Measurements from ENCODE around the gene SOX18. TPM values are rescaled to one million over a fixed set of nuclear protein-coding genes. Genes with fewer than 3 reads are reported as not detected.

The SOX18 gene
- total and polyA plus RNA-seq, 2 of the 13 experiments (the other 11 are each of a cell fraction or from before 2014, with no cell fraction given), result 1.6 to 1.9 TPM

DNA sequence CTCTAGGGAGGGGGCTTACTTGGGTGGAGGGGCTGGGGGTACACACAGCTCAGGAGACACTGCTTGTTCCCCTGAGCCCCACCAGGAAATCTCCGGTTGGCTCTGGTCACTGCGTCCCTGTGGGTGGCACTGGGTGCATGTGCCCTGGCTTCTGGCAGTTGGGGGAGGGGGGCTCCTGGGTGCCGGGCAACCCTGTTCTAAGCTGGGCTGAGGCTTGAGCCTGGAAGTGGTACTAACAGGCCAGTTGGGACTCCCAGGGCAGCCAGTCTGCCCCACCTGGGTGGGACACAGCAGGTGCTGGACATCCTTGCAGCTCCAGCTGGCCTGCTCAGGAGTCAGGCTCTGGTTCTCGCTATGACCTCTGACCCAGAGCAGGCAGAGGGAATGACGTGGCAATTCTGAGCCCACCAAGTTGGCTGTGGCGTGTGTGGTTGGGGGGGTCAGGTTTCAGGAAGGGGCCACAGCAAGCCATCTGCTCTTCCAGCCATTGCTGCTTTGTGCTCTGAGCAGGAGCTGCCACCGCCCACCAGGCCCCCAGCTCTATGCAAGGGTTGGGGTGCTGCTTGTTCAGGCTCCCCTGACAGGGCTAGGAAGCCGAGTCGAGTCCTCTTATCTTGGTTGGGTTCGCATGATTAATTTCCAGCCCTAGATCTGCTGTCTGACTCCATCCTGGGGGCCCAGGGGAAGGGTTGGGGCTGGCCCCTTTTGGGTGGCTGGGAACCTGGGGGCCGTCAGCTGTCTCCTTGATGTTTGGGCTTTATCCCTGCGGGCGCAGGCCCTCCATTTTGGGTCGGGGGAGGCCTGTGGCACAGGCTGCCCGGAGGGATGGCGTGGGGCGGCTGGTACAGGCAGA is 12.9 kb downstream of the SOX18 start (continued):
- TF ChIP-seq, protein P1, sequence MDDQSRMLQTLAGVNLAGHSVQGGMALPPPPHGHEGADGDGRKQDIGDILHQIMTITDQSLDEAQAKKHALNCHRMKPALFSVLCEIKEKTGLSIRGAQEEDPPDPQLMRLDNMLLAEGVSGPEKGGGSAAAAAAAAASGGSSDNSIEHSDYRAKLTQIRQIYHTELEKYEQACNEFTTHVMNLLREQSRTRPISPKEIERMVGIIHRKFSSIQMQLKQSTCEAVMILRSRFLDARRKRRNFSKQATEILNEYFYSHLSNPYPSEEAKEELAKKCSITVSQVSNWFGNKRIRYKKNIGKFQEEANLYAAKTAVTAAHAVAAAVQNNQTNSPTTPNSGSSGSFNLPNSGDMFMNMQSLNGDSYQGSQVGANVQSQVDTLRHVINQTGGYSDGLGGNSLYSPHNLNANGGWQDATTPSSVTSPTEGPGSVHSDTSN (CRISPR knock-in tag; IDR thresholded peaks at IDR 0.05; ENCODE audit: borderline replicate concordance), result no peak
- TF ChIP-seq NFKBIZ (CRISPR knock-in tag; IDR thresholded peaks at IDR 0.05), result no peak
- TF ChIP-seq ZNF670 (CRISPR knock-in tag; IDR thresholded peaks at IDR 0.05; ENCODE audit: borderline replicate concordance), result peak; percentile 48; the same call in 1 of the 2 replicates
- TF ChIP-seq, protein P2, sequence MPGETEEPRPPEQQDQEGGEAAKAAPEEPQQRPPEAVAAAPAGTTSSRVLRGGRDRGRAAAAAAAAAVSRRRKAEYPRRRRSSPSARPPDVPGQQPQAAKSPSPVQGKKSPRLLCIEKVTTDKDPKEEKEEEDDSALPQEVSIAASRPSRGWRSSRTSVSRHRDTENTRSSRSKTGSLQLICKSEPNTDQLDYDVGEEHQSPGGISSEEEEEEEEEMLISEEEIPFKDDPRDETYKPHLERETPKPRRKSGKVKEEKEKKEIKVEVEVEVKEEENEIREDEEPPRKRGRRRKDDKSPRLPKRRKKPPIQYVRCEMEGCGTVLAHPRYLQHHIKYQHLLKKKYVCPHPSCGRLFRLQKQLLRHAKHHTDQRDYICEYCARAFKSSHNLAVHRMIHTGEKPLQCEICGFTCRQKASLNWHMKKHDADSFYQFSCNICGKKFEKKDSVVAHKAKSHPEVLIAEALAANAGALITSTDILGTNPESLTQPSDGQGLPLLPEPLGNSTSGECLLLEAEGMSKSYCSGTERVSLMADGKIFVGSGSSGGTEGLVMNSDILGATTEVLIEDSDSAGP (CRISPR knock-in tag; IDR thresholded peaks at IDR 0.05; ENCODE audit: borderline replicate concordance), result peak; percentile 84; the same call in 1 of the 2 replicates
- TF ChIP-seq, protein P3, sequence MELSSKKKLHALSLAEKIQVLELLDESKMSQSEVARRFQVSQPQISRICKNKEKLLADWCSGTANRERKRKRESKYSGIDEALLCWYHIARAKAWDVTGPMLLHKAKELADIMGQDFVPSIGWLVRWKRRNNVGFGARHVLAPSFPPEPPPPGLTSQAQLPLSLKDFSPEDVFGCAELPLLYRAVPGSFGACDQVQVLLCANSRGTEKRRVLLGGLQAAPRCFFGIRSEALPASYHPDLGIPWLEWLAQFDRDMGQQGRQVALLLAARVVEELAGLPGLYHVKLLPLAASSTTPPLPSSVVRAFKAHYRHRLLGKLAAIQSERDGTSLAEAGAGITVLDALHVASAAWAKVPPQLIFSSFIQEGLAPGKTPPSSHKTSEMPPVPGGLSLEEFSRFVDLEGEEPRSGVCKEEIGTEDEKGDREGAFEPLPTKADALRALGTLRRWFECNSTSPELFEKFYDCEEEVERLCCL (CRISPR knock-in tag; IDR thresholded peaks at IDR 0.05; ENCODE audit: borderline replicate concordance), result no peak
- no peak for TF ChIP-seq NCOR1 (IDR thresholded peaks at IDR 0.05; ENCODE audit: borderline replicate concordance, low read length)
- no peak for TF ChIP-seq ZNF777 (CRISPR knock-in tag; IDR thresholded peaks at IDR 0.05)
- TF ChIP-seq SAFB2 (CRISPR knock-in tag; IDR thresholded peaks at IDR 0.05; ENCODE audit: borderline replicate concordance, low read depth), result peak; percentile 83; the same call in 1 of the 2 replicates
- no peak for TF ChIP-seq ZNF780A (CRISPR knock-in tag; IDR thresholded peaks at IDR 0.05)
- TF ChIP-seq ZNF652 (CRISPR knock-in tag; IDR thresholded peaks at IDR 0.05; ENCODE audit: borderline replicate concordance, low read depth), result no peak
- peak; percentile 2; the same call in 1 of the 2 replicates for TF ChIP-seq NAIF1 (CRISPR knock-in tag; IDR thresholded peaks at IDR 0.05; ENCODE audit: borderline replicate concordance)
- TF ChIP-seq ZBTB7B (CRISPR knock-in tag; IDR thresholded peaks at IDR 0.05), result peak; percentile 39
- no peak for TF ChIP-seq HHEX (CRISPR knock-in tag; IDR thresholded peaks at IDR 0.05)
- no peak for TF ChIP-seq ZNF556 (CRISPR knock-in tag; IDR thresholded peaks at IDR 0.05; ENCODE audit: borderline replicate concordance)
- TF ChIP-seq ZNF883 (CRISPR knock-in tag; IDR thresholded peaks at IDR 0.05; ENCODE audit: not compliant biosample characterization), result peak; percentile 25
- TF ChIP-seq, protein P4, sequence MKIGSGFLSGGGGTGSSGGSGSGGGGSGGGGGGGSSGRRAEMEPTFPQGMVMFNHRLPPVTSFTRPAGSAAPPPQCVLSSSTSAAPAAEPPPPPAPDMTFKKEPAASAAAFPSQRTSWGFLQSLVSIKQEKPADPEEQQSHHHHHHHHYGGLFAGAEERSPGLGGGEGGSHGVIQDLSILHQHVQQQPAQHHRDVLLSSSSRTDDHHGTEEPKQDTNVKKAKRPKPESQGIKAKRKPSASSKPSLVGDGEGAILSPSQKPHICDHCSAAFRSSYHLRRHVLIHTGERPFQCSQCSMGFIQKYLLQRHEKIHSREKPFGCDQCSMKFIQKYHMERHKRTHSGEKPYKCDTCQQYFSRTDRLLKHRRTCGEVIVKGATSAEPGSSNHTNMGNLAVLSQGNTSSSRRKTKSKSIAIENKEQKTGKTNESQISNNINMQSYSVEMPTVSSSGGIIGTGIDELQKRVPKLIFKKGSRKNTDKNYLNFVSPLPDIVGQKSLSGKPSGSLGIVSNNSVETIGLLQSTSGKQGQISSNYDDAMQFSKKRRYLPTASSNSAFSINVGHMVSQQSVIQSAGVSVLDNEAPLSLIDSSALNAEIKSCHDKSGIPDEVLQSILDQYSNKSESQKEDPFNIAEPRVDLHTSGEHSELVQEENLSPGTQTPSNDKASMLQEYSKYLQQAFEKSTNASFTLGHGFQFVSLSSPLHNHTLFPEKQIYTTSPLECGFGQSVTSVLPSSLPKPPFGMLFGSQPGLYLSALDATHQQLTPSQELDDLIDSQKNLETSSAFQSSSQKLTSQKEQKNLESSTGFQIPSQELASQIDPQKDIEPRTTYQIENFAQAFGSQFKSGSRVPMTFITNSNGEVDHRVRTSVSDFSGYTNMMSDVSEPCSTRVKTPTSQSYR (CRISPR knock-in tag; IDR thresholded peaks at IDR 0.05; ENCODE audit: borderline replicate concordance), result peak; percentile 48
- no peak for TF ChIP-seq ZNF841 (CRISPR knock-in tag; IDR thresholded peaks at IDR 0.05; ENCODE audit: borderline replicate concordance)
- TF ChIP-seq MBD4 (IDR thresholded peaks at IDR 0.05; ENCODE audit: borderline replicate concordance, low read length), result no peak
- no peak for TF ChIP-seq KLF12 (CRISPR knock-in tag; IDR thresholded peaks at IDR 0.05; ENCODE audit: borderline replicate concordance)
- TF ChIP-seq ZFP36L1 (CRISPR knock-in tag; IDR thresholded peaks at IDR 0.05), result 0 out of 2 replicates have a peak, but pooled peaks have one; percentile 58
- peak; percentile 76 for TF ChIP-seq ZNF891 (CRISPR knock-in tag; IDR thresholded peaks at IDR 0.05)

All from HepG2 (cell line).